Measurements from ENCODE around the gene MCM6. TPM values are rescaled to one million over a fixed set of nuclear protein-coding genes. Genes with fewer than 3 reads are reported as not detected.

MCM6 gene
- total RNA-seq, 1 experiment from 2014 or later = 113 TPM

GRCh38 chr2:135850892-135851668, 25.2 kb downstream of the MCM6 start:
- H3K18ac ChIP-seq (ENCODE audit: insufficient read length, low read depth, low read length) = no peak overlapping the region
- no peak overlapping the region for H2BK12ac ChIP-seq (ENCODE audit: insufficient read length, low read depth, low read length)
- H3K27me3 Mint-ChIP-seq (ENCODE audit: low read depth) = no peaks in the 10 kb centered on the region
- no peak overlapping the region for H2BK15ac ChIP-seq (ENCODE audit: low read depth, low read length)
- no peak overlapping the region for H3K56ac ChIP-seq (ENCODE audit: insufficient read length, low read depth, low read length)
- H3K9me3 ChIP-seq (ENCODE audit: control insufficient read depth, low read depth, low read length) = no peaks in the 10 kb centered on the region
- H3K9ac ChIP-seq (ENCODE audit: extremely low read depth, insufficient read length, low read length) = no peak overlapping the region
- H3K27ac Mint-ChIP-seq = no peak overlapping the region; a peak in 1 of 7 replicates
- H4K8ac ChIP-seq (replicated peaks; ENCODE audit: insufficient read length, low read depth, low read length) = no peak overlapping the region
- no peak overlapping the region for H3K4me3 Mint-ChIP-seq
- no peak overlapping the region for H2AFZ ChIP-seq (ENCODE audit: low read length)
- no peak overlapping the region for H2BK120ac ChIP-seq (ENCODE audit: low read depth, low read length, poor library complexity, severe bottlenecking)
- no peak overlapping the region for H2BK5ac ChIP-seq (ENCODE audit: insufficient read length, low read length)
- no peak for TF ChIP-seq CTCF (conservative IDR thresholded peaks at IDR 0.05)
- peaks cover 35 to 85% (median 73%) of the 10 kb centered on the region in 3 experiments; a peak in 6 of 7 replicates for H3K36me3 Mint-ChIP-seq (ENCODE audit: insufficient read depth in 1 of 3, low read depth in 3 of 3)
- no peaks in the 10 kb centered on the region for H3K23me2 ChIP-seq (ENCODE audit: insufficient read length, low read depth, low read length, poor library complexity, severe bottlenecking)
- H3K27ac ChIP-seq (ENCODE audit: insufficient read length, low read depth, low read length) = no peak overlapping the region
- H3K4me1 ChIP-seq (ENCODE audit: insufficient read depth, low read length) = no peaks in the 10 kb centered on the region
- no peak overlapping the region for H3K4ac ChIP-seq (ENCODE audit: low read depth, low read length)
- no peaks in the 10 kb centered on the region for H3K4me1 Mint-ChIP-seq
- WGBS (ENCODE audit: extremely low coverage, insufficient read length, low lambda C conversion rate) = no CpG with 5 or more reads among the region's 17 CpGs
- H3K14ac ChIP-seq (ENCODE audit: insufficient read depth, low read length) = no peak overlapping the region
- H3K79me1 ChIP-seq (ENCODE audit: insufficient read depth, low read depth, low read length, poor library complexity, severe bottlenecking) = no peaks in the 10 kb centered on the region
- H3K27me3 ChIP-seq (ENCODE audit: insufficient read depth, low read length) = no peaks in the 10 kb centered on the region
- no peak overlapping the region for H4K91ac ChIP-seq (ENCODE audit: insufficient read length, low read depth, low read length)
- H4K5ac ChIP-seq (ENCODE audit: insufficient read length, low read depth, low read length) = no peak overlapping the region
- H3K23ac ChIP-seq (ENCODE audit: insufficient read length, low read depth, low read length) = no peak overlapping the region
- DNase-seq = no peak
- no peak overlapping the region for H3T11ph ChIP-seq (ENCODE audit: low read length)
- no peaks in the 10 kb centered on the region for H3K79me2 ChIP-seq (ENCODE audit: insufficient read depth, low read length)
- H2BK20ac ChIP-seq (ENCODE audit: low read depth, low read length, poor library complexity, severe bottlenecking) = no peak overlapping the region
- no peak overlapping the region for H3K4me2 ChIP-seq (ENCODE audit: insufficient read depth, insufficient read length, low read length)
- H4K20me1 ChIP-seq (ENCODE audit: control insufficient read depth, insufficient read depth, insufficient read length) = no peaks in the 10 kb centered on the region
- H3K9me3 Mint-ChIP-seq = no peaks in the 10 kb centered on the region
- H2AK5ac ChIP-seq (ENCODE audit: insufficient read length, low read length) = no peak overlapping the region

Measured in H9 (cell line).